Ishikawa (cell line): ENCODE measurements around the gene ESF1.

Source experiments
- CEBPB ChIP-seq: IDR thresholded peaks from 2 replicates; pipeline ENCODE4 v1.6.1; 2012
- EGR1 ChIP-seq: IDR thresholded peaks from 2 replicates; pipeline ENCODE4 v1.6.1; 2012
- EP300 ChIP-seq: IDR thresholded peaks from 2 replicates; pipeline ENCODE4 v1.6.1; 2012; ENCODE audit warnings: borderline replicate concordance
- NFIC ChIP-seq: IDR thresholded peaks from 2 replicates; pipeline ENCODE4 v1.6.1; 2012
- RAD21 ChIP-seq: IDR thresholded peaks from 2 replicates; pipeline ENCODE4 v1.6.1; 2012; ENCODE audit warnings: low read depth
- REST ChIP-seq: IDR thresholded peaks from 2 replicates; pipeline ENCODE4 v1.6.1; 2012; ENCODE audit warnings: low read depth, mild to moderate bottlenecking
- TAF1 ChIP-seq: IDR thresholded peaks from 2 replicates; pipeline ENCODE4 v1.6.1; 2012; ENCODE audit warnings: low read depth, mild to moderate bottlenecking
- TEAD4 ChIP-seq: IDR thresholded peaks from 2 replicates; pipeline ENCODE4 v1.6.1; 2012
- USF1 ChIP-seq: IDR thresholded peaks from 2 replicates; pipeline ENCODE4 v1.6.1; 2012
- YY1 ChIP-seq: IDR thresholded peaks from 2 replicates; pipeline ENCODE4 v1.6.1; 2012; ENCODE audit warnings: low read depth

GRCh38 chr20:13736436-13737191 lies 48.1 kb downstream of the ESF1 start:
- TF ChIP-seq RAD21 (no peak), NFIC (no peak), REST (no peak), YY1 (no peak), TAF1 (no peak), EP300 (no peak), EGR1 (no peak), TEAD4 (no peak), USF1 (no peak), CEBPB (no peak)
